Trophoblast cell (in vitro differentiated cells and primary cell): ENCODE measurements around the gene ASTN2.

Experiments used
- DNase-seq, 2 donors: peaks; one replicate each; pipeline ENCODE4 v3.0.0-alpha.2; 2016
- H2AFZ ChIP-seq: 2 replicates; pipeline ENCODE4 v1.6.1; 2013; ENCODE audit warnings: low read length, moderate library complexity, mild to moderate bottlenecking; ENCODE audit not compliant: insufficient read depth, poor library complexity
- H2AK5ac ChIP-seq: 2 replicates; pipeline ENCODE4 v1.6.1; 2013; ENCODE audit warnings: mild to moderate bottlenecking, low read length
- H2BK120ac ChIP-seq: 2 replicates; pipeline ENCODE4 v1.6.1; 2013; ENCODE audit warnings: low read length, mild to moderate bottlenecking, moderate library complexity; ENCODE audit not compliant: insufficient read depth, poor library complexity
- H2BK12ac ChIP-seq: 2 replicates; pipeline ENCODE4 v1.6.1; 2013; ENCODE audit warnings: mild to moderate bottlenecking, low read length, moderate library complexity
- H2BK5ac ChIP-seq: 2 replicates; pipeline ENCODE4 v1.6.1; 2013; ENCODE audit warnings: low read length, low read depth, moderate library complexity, mild to moderate bottlenecking; ENCODE audit not compliant: poor library complexity
- H3K14ac ChIP-seq: 2 replicates; pipeline ENCODE4 v1.6.1; 2013; ENCODE audit warnings: mild to moderate bottlenecking, low read length
- H3K18ac ChIP-seq: 2 replicates; pipeline ENCODE4 v1.6.1; 2013; ENCODE audit warnings: mild to moderate bottlenecking, low read length
- H3K23ac ChIP-seq: 2 replicates; pipeline ENCODE4 v1.6.1; 2013; ENCODE audit warnings: low read length
- H3K27ac ChIP-seq: 2 replicates; pipeline ENCODE4 v1.5.1; 2013; ENCODE audit warnings: low read depth, mild to moderate bottlenecking, inconsistent platforms, low read length, moderate library complexity
- H3K27me3 ChIP-seq: 2 replicates; pipeline ENCODE4 v1.6.1; 2013; ENCODE audit warnings: inconsistent platforms, mild to moderate bottlenecking, low read length, moderate library complexity; ENCODE audit not compliant: insufficient read depth
- H3K36me3 ChIP-seq, 2 experiments: 1 replicate in 1 of 2; 2 replicates in 1 of 2; pipeline ENCODE4 v1.6.1; 2013; ENCODE audit warnings: low read length in 2 of 2, mild to moderate bottlenecking in 2 of 2, moderate library complexity in 1 of 2; ENCODE audit not compliant: insufficient read depth in 2 of 2, control insufficient read depth in 1 of 2
- H3K4ac ChIP-seq: 2 replicates; pipeline ENCODE4 v1.6.1; 2013; ENCODE audit warnings: low read depth, mild to moderate bottlenecking, low read length, moderate library complexity
- H3K4me1 ChIP-seq, 2 experiments: 1 replicate in 1 of 2; 2 replicates in 1 of 2; pipeline ENCODE4 v1.6.1; 2013; ENCODE audit warnings: low read length in 2 of 2, mild to moderate bottlenecking in 2 of 2, moderate library complexity in 1 of 2; ENCODE audit not compliant: insufficient read depth in 2 of 2, control insufficient read depth in 1 of 2
- H3K4me2 ChIP-seq: 2 replicates; pipeline ENCODE4 v1.6.1; 2013; ENCODE audit warnings: inconsistent platforms, mild to moderate bottlenecking, low read length, moderate library complexity
- H3K4me3 ChIP-seq: 2 replicates; pipeline ENCODE4 v1.5.1; 2013; ENCODE audit warnings: mild to moderate bottlenecking, low read depth, low read length, inconsistent platforms
- H3K79me1 ChIP-seq: one replicate; pipeline ENCODE4 v1.6.1; 2013; ENCODE audit warnings: low read length
- H3K79me2 ChIP-seq: 2 replicates; pipeline ENCODE4 v1.6.1; 2013; ENCODE audit warnings: low read length, mild to moderate bottlenecking; ENCODE audit not compliant: control insufficient read depth, insufficient read depth, poor library complexity
- H3K9ac ChIP-seq: 2 replicates; pipeline ENCODE4 v1.6.1; 2013; ENCODE audit warnings: mild to moderate bottlenecking, low read length
- H3K9me3 ChIP-seq: 2 replicates; pipeline ENCODE4 v1.6.1; 2013; ENCODE audit warnings: low read depth, mild to moderate bottlenecking, control low read depth, inconsistent platforms, low read length; ENCODE audit not compliant: insufficient read depth
- H4K12ac ChIP-seq: 2 replicates; pipeline ENCODE4 v1.6.1; 2013; ENCODE audit warnings: low read depth, mild to moderate bottlenecking, low read length, moderate library complexity
- H4K8ac ChIP-seq: 2 replicates; pipeline ENCODE4 v1.6.1; 2013; ENCODE audit warnings: low read depth, mild to moderate bottlenecking, low read length, moderate library complexity
- H4K91ac ChIP-seq: one replicate; pipeline ENCODE4 v1.6.1; 2013; ENCODE audit warnings: low read depth, mild to moderate bottlenecking, low read length, moderate library complexity
- WGBS: extraction: QIAGEN DNeasy Blood & Tissue Kit; methylation state at CpG from one replicate; pipeline ENCODE4 v1.1.7; 2013; ENCODE audit warnings: missing lambda C conversion rate; ENCODE audit not compliant: insufficient read length, insufficient coverage; ENCODE audit errors: extremely low coverage; 5-methylcytosine and 5-hydroxymethylcytosine counted together

Gene ASTN2

GRCh38 chr9:117282541-117282940 is 132.3 kb downstream of the ASTN2 start:
- H3K4me1 ChIP-seq: no peaks in the 10 kb centered on the region
- H3K23ac ChIP-seq: no peak overlapping the region
- H2AK5ac ChIP-seq: no peak overlapping the region
- no peak for DNase-seq
- no peak overlapping the region for H3K4me3 ChIP-seq
- H3K4me2 ChIP-seq: no peak overlapping the region
- H2BK5ac ChIP-seq: no peak overlapping the region
- H3K4ac ChIP-seq: no peak overlapping the region
- no peak overlapping the region for H3K14ac ChIP-seq
- H4K12ac ChIP-seq: no peak overlapping the region
- H3K27me3 ChIP-seq: no peaks in the 10 kb centered on the region
- no peaks in the 10 kb centered on the region for H3K79me1 ChIP-seq
- H3K18ac ChIP-seq: no peak overlapping the region
- no peak overlapping the region for H4K91ac ChIP-seq
- no peak overlapping the region for H4K8ac ChIP-seq
- no peak overlapping the region for H3K27ac ChIP-seq
- H2BK12ac ChIP-seq: no peak overlapping the region
- H3K36me3 ChIP-seq: no peaks in the 10 kb centered on the region
- no CpG with 5 or more reads among the region's 2 CpGs for WGBS
- H3K79me2 ChIP-seq: no peaks in the 10 kb centered on the region
- no peaks in the 10 kb centered on the region for H3K9me3 ChIP-seq
- no peak overlapping the region for H2AFZ ChIP-seq
- H2BK120ac ChIP-seq: no peak overlapping the region
- H3K9ac ChIP-seq: no peak overlapping the region

- Histone ChIP-seq H4K91ac (no peak overlapping the region), H4K12ac (no peak overlapping the region), H2AFZ (no peak overlapping the region), H3K27ac (no peak overlapping the region), H2AK5ac (no peak overlapping the region), H3K4ac (no peak overlapping the region), H2BK12ac (no peak overlapping the region), H3K4me1 (no peaks in the 10 kb centered on the region), H3K9ac (no peak overlapping the region), H3K23ac (no peak overlapping the region), H3K14ac (no peak overlapping the region), H3K4me2 (no peak overlapping the region), H2BK5ac (no peak overlapping the region), H4K8ac (no peak overlapping the region), H3K79me2 (no peaks in the 10 kb centered on the region), H3K4me3 (no peak overlapping the region), H2BK120ac (no peak overlapping the region), H3K9me3 (no peaks in the 10 kb centered on the region), H3K18ac (no peak overlapping the region), H3K79me1 (no peaks in the 10 kb centered on the region), H3K27me3 (no peaks in the 10 kb centered on the region), H3K36me3 (no peaks in the 10 kb centered on the region)
- DNase-seq: no peak
- no CpG with 5 or more reads among the region's 7 CpGs for WGBS
Observed at GRCh38 chr9:117278471-117279035, 136.3 kb downstream of the ASTN2 start.

GRCh38 chr9:117278020-117278419 is 136.8 kb downstream of the ASTN2 start:
- WGBS: no CpG with 5 or more reads among the region's 4 CpGs
- no peak overlapping the region for H3K23ac ChIP-seq
- H2BK12ac ChIP-seq: no peak overlapping the region
- H3K79me1 ChIP-seq: no peaks in the 10 kb centered on the region
- no peak overlapping the region for H3K18ac ChIP-seq
- H4K91ac ChIP-seq: no peak overlapping the region
- no peak overlapping the region for H3K4ac ChIP-seq
- H2BK120ac ChIP-seq: no peak overlapping the region
- H4K8ac ChIP-seq: no peak overlapping the region
- H4K12ac ChIP-seq: no peak overlapping the region
- H3K79me2 ChIP-seq: no peaks in the 10 kb centered on the region
- H3K4me1 ChIP-seq: no peaks in the 10 kb centered on the region
- no peaks in the 10 kb centered on the region for H3K36me3 ChIP-seq
- no peak overlapping the region for H2AK5ac ChIP-seq
- DNase-seq: no peak
- H3K14ac ChIP-seq: no peak overlapping the region
- no peak overlapping the region for H3K4me2 ChIP-seq
- no peak overlapping the region for H2BK5ac ChIP-seq
- no peaks in the 10 kb centered on the region for H3K9me3 ChIP-seq
- H3K4me3 ChIP-seq: no peak overlapping the region
- no peak overlapping the region for H3K27ac ChIP-seq
- no peaks in the 10 kb centered on the region for H3K27me3 ChIP-seq
- H3K9ac ChIP-seq: no peak overlapping the region
- no peak overlapping the region for H2AFZ ChIP-seq

GRCh38 chr9:117276444-117276843 is 138.4 kb downstream of the ASTN2 start:
- no peak overlapping the region for H4K91ac ChIP-seq
- no peak overlapping the region for H2BK12ac ChIP-seq
- no peak overlapping the region for H3K4ac ChIP-seq
- H2BK5ac ChIP-seq: no peak overlapping the region
- H3K36me3 ChIP-seq: no peaks in the 10 kb centered on the region
- H3K9ac ChIP-seq: no peak overlapping the region
- H3K27ac ChIP-seq: no peak overlapping the region
- H3K4me2 ChIP-seq: no peak overlapping the region
- H4K12ac ChIP-seq: no peak overlapping the region
- H3K4me1 ChIP-seq: no peaks in the 10 kb centered on the region
- no peak overlapping the region for H3K4me3 ChIP-seq
- H3K27me3 ChIP-seq: no peaks in the 10 kb centered on the region
- H3K79me2 ChIP-seq: no peaks in the 10 kb centered on the region
- H3K9me3 ChIP-seq: peaks cover 2% of the 10 kb centered on the region
- no peak overlapping the region for H2BK120ac ChIP-seq
- no peak overlapping the region for H4K8ac ChIP-seq
- no peak overlapping the region for H3K23ac ChIP-seq
- no peak for DNase-seq
- no CpG with 5 or more reads among the region's 3 CpGs for WGBS
- no peak overlapping the region for H2AK5ac ChIP-seq
- no peak overlapping the region for H3K14ac ChIP-seq
- H3K79me1 ChIP-seq: no peaks in the 10 kb centered on the region
- no peak overlapping the region for H2AFZ ChIP-seq
- H3K18ac ChIP-seq: no peak overlapping the region
